Measurements from ENCODE around the gene SPATC1L. TPM values are rescaled to one million over a fixed set of nuclear protein-coding genes. Genes with fewer than 3 reads are reported as not detected.
"Not testable (repeated sequence)": the region's sequence is repeated elsewhere in the genome, so short reads cannot be mapped to it uniquely, and the experiment has no call there.

Gene SPATC1L
- total RNA-seq, 1 donor from 2014 or later = 32.8 TPM

- Mint-ChIP-seq H3K27ac (no peak overlapping the region), H3K27me3 (peaks cover 33% of the 10 kb centered on the region), H3K36me3 (ENCODE audit: insufficient read depth) (peaks cover 5% of the 10 kb centered on the region), H3K4me1 (ENCODE audit: low read depth) (peaks cover 13% of the 10 kb centered on the region), H3K9me3 (ENCODE audit: low read depth) (no peaks in the 10 kb centered on the region), H3K4me3 (ENCODE audit: low read depth) (no peak overlapping the region)
- DNase-seq (ENCODE audit: low spot score, unreplicated experiment) = no peak
- TF ChIP-seq CTCF (IDR thresholded peaks at IDR 0.05; ENCODE audit: unreplicated experiment) = no peak
Measured at GRCh38 chr21:46142582-46143473, 41.4 kb downstream of the SPATC1L start.

GRCh38 chr21:46141767-46142581, 42.3 kb downstream of the SPATC1L start:
- H3K27me3 Mint-ChIP-seq = peaks cover 34% of the 10 kb centered on the region
- no peaks in the 10 kb centered on the region for H3K9me3 Mint-ChIP-seq (ENCODE audit: low read depth)
- no peak overlapping the region for H3K4me3 Mint-ChIP-seq (ENCODE audit: low read depth)
- DNase-seq (ENCODE audit: low spot score, unreplicated experiment) = no peak
- H3K36me3 Mint-ChIP-seq (ENCODE audit: insufficient read depth) = peaks cover 5% of the 10 kb centered on the region
- H3K4me1 Mint-ChIP-seq (ENCODE audit: low read depth) = peaks cover 11% of the 10 kb centered on the region
- TF ChIP-seq CTCF (IDR thresholded peaks at IDR 0.05; ENCODE audit: unreplicated experiment) = no peak
- H3K27ac Mint-ChIP-seq = no peak overlapping the region

DNA sequence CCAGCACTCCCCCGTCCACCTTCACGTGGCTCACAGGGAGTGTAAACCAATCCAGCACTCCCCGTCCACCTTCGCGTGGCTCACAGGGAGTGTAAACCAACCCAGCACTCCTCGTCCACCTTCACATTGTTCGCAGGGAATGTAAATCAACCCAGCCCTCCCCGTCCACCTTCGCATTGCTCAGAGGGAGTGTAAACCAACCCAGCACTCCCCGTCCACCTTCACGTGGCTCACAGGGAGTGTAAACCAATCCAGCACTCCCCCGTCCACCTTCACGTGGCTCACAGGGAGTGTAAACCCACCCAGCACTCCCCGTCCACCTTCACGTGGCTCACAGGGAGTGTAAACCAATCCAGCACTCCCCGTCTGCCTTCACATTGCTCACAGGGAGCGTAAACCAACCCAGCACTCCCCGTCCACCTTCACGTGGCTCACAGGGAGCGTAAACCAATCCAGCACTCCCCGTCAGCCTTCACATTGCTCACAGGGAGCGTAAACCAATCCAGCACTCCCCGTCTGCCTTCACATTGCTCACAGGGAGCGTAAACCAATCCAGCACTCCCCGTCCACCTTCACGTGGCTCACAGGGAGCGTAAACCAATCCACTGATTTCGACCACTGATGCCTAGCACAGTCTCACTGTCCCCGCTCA, 43.8 kb downstream of the SPATC1L start:
- H3K36me3 Mint-ChIP-seq (ENCODE audit: insufficient read depth); H3K9me3 Mint-ChIP-seq (ENCODE audit: low read depth); DNase-seq (ENCODE audit: low spot score, unreplicated experiment); H3K4me3 Mint-ChIP-seq (ENCODE audit: low read depth): not testable (repeated sequence)
- H3K4me1 Mint-ChIP-seq (ENCODE audit: low read depth) = peaks cover 11% of the 10 kb centered on the region
- peaks cover 34% of the 10 kb centered on the region for H3K27me3 Mint-ChIP-seq
- H3K27ac Mint-ChIP-seq = peak overlapping the region; percentile 86

- Mint-ChIP-seq H3K36me3 (ENCODE audit: insufficient read depth) (peaks cover 4% of the 10 kb centered on the region), H3K27ac (no peak overlapping the region), H3K9me3 (ENCODE audit: low read depth) (no peaks in the 10 kb centered on the region), H3K27me3 (peaks cover 34% of the 10 kb centered on the region), H3K4me1 (ENCODE audit: low read depth) (peaks cover 11% of the 10 kb centered on the region), H3K4me3 (ENCODE audit: low read depth) (no peak overlapping the region)
- no peak for DNase-seq (ENCODE audit: low spot score, unreplicated experiment)
- no peak for TF ChIP-seq CTCF (IDR thresholded peaks at IDR 0.05; ENCODE audit: unreplicated experiment)
Measured at GRCh38 chr21:46139686-46140085, 44.6 kb downstream of the SPATC1L start.

DNA sequence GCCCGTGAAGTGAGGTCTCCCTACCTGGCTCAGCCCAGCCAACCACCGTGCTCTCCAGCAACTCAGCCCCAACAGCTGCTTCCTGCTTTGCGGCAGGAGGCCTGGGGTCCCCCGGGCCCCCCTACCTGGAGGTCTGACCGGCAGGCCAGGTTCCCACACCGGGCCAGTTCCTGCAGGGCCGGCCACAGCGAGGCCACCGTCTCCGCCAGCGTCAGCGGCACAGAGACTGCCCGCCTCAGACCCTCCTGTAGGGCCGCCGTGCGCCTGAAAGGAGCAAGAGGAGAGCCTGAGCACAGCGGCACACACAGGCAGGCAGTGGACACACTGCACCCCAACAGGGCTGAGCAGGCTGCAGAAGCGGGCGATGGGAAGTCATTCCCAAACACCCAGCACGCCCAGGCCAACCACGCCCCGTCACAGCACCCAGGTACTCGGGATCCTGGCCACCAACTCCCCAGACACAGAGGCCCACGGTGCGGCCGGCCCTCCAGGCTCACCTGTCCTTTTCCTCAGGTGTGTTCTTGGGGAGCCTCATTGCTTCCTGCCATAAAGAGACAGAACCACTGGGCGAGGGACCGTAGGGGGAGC, 45.8 kb downstream of the SPATC1L start:
- Mint-ChIP-seq H3K27ac (no peak overlapping the region), H3K9me3 (ENCODE audit: low read depth) (no peaks in the 10 kb centered on the region), H3K27me3 (peaks cover 34% of the 10 kb centered on the region)

More for the DNA sequence above, 45.8 kb downstream of the SPATC1L start:
- Mint-ChIP-seq H3K36me3 (ENCODE audit: insufficient read depth) (peaks cover 4% of the 10 kb centered on the region), H3K4me3 (ENCODE audit: low read depth) (no peak overlapping the region), H3K4me1 (ENCODE audit: low read depth) (peaks cover 6% of the 10 kb centered on the region)
- no peak for TF ChIP-seq CTCF (IDR thresholded peaks at IDR 0.05; ENCODE audit: unreplicated experiment)
- DNase-seq (ENCODE audit: low spot score, unreplicated experiment) = no peak
